Measurements from ENCODE around the gene ELAVL2. TPM values are rescaled to one million over a fixed set of nuclear protein-coding genes. Genes with fewer than 3 reads are reported as not detected.

Gene ELAVL2
- polyA plus RNA-seq, 2 of the 4 experiments (the other 2 are of a cell fraction) = 0.03 to 0.13 TPM

DNA sequence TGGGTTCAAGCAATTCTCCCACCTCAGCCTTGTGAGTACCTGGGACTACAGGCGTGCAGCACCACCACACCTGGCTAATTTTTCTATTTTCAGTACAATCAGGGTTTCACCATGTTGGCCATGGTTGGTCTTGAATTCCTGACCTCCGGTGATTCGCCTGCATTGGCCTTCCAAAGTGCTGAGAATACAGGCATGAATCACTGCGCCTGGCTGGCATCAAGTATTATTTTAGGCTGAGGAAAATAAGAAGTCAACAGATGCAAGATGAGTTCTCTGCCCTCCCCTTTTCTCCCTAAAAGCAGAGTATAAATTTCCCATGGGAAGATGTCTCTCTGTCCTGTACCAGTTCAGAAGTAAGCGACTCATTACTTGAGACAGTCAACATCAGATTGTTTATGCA, 71.5 kb downstream of the ELAVL2 start:
- no peaks in the 10 kb centered on the region for H3K9me3 ChIP-seq
- DNase-seq (ENCODE audit: low read depth in 1 of 2, low spot score in 1 of 2) = no peak
- no peak overlapping the region for H3K4me3 ChIP-seq
- no peak for TF ChIP-seq CEBPB (IDR thresholded peaks at IDR 0.05)
- TF ChIP-seq, protein P1, sequence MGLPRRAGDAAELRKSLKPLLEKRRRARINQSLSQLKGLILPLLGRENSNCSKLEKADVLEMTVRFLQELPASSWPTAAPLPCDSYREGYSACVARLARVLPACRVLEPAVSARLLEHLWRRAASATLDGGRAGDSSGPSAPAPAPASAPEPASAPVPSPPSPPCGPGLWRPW (IDR thresholded peaks at IDR 0.05) = no peak
- no peak for TF ChIP-seq ZC3H11A (IDR thresholded peaks at IDR 0.05)
- TF ChIP-seq RAD21 (conservative IDR thresholded peaks at IDR 0.05 in 1 of 2, IDR thresholded peaks at IDR 0.05 in 1 of 2) = no peak
- no peak for TF ChIP-seq HOXB13 (CRISPR knock-in tag; IDR thresholded peaks at IDR 0.05; ENCODE audit: low read depth)
- no peak for TF ChIP-seq FOXS1 (CRISPR knock-in tag; IDR thresholded peaks at IDR 0.05)
- TF ChIP-seq RCOR1 (IDR thresholded peaks at IDR 0.05; ENCODE audit: low read depth, low read length) = no peak
- TF ChIP-seq, protein P2, sequence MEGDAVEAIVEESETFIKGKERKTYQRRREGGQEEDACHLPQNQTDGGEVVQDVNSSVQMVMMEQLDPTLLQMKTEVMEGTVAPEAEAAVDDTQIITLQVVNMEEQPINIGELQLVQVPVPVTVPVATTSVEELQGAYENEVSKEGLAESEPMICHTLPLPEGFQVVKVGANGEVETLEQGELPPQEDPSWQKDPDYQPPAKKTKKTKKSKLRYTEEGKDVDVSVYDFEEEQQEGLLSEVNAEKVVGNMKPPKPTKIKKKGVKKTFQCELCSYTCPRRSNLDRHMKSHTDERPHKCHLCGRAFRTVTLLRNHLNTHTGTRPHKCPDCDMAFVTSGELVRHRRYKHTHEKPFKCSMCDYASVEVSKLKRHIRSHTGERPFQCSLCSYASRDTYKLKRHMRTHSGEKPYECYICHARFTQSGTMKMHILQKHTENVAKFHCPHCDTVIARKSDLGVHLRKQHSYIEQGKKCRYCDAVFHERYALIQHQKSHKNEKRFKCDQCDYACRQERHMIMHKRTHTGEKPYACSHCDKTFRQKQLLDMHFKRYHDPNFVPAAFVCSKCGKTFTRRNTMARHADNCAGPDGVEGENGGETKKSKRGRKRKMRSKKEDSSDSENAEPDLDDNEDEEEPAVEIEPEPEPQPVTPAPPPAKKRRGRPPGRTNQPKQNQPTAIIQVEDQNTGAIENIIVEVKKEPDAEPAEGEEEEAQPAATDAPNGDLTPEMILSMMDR (IDR thresholded peaks at IDR 0.05) = no peak
- no peak for TF ChIP-seq MYC (IDR thresholded peaks at IDR 0.05; ENCODE audit: borderline replicate concordance, low read length)
- TF ChIP-seq, protein P3, sequence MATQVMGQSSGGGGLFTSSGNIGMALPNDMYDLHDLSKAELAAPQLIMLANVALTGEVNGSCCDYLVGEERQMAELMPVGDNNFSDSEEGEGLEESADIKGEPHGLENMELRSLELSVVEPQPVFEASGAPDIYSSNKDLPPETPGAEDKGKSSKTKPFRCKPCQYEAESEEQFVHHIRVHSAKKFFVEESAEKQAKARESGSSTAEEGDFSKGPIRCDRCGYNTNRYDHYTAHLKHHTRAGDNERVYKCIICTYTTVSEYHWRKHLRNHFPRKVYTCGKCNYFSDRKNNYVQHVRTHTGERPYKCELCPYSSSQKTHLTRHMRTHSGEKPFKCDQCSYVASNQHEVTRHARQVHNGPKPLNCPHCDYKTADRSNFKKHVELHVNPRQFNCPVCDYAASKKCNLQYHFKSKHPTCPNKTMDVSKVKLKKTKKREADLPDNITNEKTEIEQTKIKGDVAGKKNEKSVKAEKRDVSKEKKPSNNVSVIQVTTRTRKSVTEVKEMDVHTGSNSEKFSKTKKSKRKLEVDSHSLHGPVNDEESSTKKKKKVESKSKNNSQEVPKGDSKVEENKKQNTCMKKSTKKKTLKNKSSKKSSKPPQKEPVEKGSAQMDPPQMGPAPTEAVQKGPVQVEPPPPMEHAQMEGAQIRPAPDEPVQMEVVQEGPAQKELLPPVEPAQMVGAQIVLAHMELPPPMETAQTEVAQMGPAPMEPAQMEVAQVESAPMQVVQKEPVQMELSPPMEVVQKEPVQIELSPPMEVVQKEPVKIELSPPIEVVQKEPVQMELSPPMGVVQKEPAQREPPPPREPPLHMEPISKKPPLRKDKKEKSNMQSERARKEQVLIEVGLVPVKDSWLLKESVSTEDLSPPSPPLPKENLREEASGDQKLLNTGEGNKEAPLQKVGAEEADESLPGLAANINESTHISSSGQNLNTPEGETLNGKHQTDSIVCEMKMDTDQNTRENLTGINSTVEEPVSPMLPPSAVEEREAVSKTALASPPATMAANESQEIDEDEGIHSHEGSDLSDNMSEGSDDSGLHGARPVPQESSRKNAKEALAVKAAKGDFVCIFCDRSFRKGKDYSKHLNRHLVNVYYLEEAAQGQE (IDR thresholded peaks at IDR 0.05) = no peak
- TF ChIP-seq RNF2 (IDR thresholded peaks at IDR 0.05; ENCODE audit: borderline replicate concordance, low read depth) = no peak
- TF ChIP-seq HOXB5 (CRISPR knock-in tag; IDR thresholded peaks at IDR 0.05) = no peak
- no peak for TF ChIP-seq SREBF2 (IDR thresholded peaks at IDR 0.05)
- TF ChIP-seq, protein P4, sequence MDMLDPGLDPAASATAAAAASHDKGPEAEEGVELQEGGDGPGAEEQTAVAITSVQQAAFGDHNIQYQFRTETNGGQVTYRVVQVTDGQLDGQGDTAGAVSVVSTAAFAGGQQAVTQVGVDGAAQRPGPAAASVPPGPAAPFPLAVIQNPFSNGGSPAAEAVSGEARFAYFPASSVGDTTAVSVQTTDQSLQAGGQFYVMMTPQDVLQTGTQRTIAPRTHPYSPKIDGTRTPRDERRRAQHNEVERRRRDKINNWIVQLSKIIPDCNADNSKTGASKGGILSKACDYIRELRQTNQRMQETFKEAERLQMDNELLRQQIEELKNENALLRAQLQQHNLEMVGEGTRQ (IDR thresholded peaks at IDR 0.05) = no peak
- CTCF ChIA-PET = no interaction called here
- no peaks in the 10 kb centered on the region for H3K4me1 ChIP-seq
- WGBS (ENCODE audit: missing lambda C conversion rate) = 1% methylated on average over 5 of the region's 5 CpGs
- no peak for FAIRE-seq
- no peak for ATAC-seq
- H3K27ac ChIP-seq = no peak overlapping the region
- H3K4me2 ChIP-seq = no peak overlapping the region
- POLR2A ChIA-PET = no interaction called here

DNA sequence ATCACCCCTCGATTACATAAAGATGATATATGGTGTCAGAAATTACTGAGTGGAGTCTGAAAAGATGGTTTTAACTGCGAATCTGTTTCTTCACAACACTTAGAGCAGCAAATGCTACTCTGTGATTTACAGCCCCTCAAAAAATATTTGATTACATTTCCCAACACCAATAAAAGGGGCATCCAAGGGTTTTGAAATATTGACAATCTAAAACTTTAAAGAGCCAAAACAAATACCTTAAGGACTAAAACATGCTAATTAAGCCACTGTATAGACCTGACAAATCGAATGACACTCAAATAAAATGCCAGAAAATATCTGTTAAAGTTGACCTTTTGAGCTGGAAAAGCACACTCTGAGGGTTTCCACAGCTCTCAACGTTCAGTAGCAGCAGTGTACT, 73.2 kb downstream of the ELAVL2 start:
- WGBS (ENCODE audit: missing lambda C conversion rate) = 2% methylated on average over 4 of the region's 4 CpGs
- Histone ChIP-seq H3K4me3 (no peak overlapping the region), H3K4me1 (no peaks in the 10 kb centered on the region), H3K27ac (no peak overlapping the region), H3K4me2 (no peak overlapping the region), H3K9me3 (no peaks in the 10 kb centered on the region)
- ChIA-PET CTCF (interaction anchor here (0.9 to 1.2 kb wide), 2 partner anchors 11 to 14 kb away, joined by 3 read pairs; no protein-coding TSS in a partner anchor), POLR2A (no interaction called here)
- no peak for TF ChIP-seq EHF (CRISPR knock-in tag; IDR thresholded peaks at IDR 0.05)
- TF ChIP-seq RCOR1 (IDR thresholded peaks at IDR 0.05; ENCODE audit: low read depth, low read length) = no peak
- no peak for TF ChIP-seq CBX8 (IDR thresholded peaks at IDR 0.05)
- no peak for TF ChIP-seq ZSCAN20 (CRISPR knock-in tag; IDR thresholded peaks at IDR 0.05)
- no peak for TF ChIP-seq HOXB5 (CRISPR knock-in tag; IDR thresholded peaks at IDR 0.05)
- DNase-seq (ENCODE audit: low read depth in 1 of 2, low spot score in 1 of 2) (no peak), ATAC-seq (no peak), FAIRE-seq (no peak)

DNA sequence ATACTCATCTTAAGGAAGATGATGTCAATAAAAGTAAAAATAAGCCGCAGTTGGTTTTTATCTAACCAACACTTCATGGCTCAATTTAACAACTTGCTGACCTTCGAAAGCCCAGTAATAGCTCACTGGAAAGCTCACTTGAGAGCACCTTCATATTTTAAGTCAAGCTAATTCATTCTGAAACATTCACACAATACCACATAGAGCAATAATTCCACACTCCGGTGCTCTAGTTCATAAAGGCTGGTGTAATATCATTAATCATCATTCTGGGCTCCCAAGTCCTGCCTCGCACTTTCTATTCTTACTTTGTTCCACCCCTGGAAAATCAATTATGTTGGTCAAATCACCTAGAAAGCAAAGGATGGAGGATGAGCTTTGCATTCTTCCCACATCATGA, 74.4 kb downstream of the ELAVL2 start:
- Histone ChIP-seq H3K4me2 (no peak overlapping the region), H3K9me3 (no peaks in the 10 kb centered on the region), H3K4me1 (no peaks in the 10 kb centered on the region), H3K4me3 (no peak overlapping the region), H3K27ac (no peak overlapping the region)
- 22% methylated on average over 4 of the region's 4 CpGs for WGBS (ENCODE audit: missing lambda C conversion rate)
- ChIA-PET CTCF (no interaction called here), POLR2A (no interaction called here)
- DNase-seq (ENCODE audit: low read depth in 1 of 2, low spot score in 1 of 2) (no peak), FAIRE-seq (no peak), ATAC-seq (no peak)
- TF ChIP-seq KDM1A (IDR thresholded peaks at IDR 0.05; ENCODE audit: low read depth) = no peak
- TF ChIP-seq CEBPB (IDR thresholded peaks at IDR 0.05) = no peak
- no peak for TF ChIP-seq JUNB (IDR thresholded peaks at IDR 0.05)
- TF ChIP-seq POLR2AphosphoS2 (conservative IDR thresholded peaks at IDR 0.05; ENCODE audit: low read length) = no peak
- no peak for TF ChIP-seq RARB (CRISPR knock-in tag; IDR thresholded peaks at IDR 0.05)
- TF ChIP-seq CBX2 (IDR thresholded peaks at IDR 0.05; ENCODE audit: borderline replicate concordance, low read depth) = no peak
- TF ChIP-seq, protein P4 (IDR thresholded peaks at IDR 0.05) = no peak
- TF ChIP-seq, protein P5, sequence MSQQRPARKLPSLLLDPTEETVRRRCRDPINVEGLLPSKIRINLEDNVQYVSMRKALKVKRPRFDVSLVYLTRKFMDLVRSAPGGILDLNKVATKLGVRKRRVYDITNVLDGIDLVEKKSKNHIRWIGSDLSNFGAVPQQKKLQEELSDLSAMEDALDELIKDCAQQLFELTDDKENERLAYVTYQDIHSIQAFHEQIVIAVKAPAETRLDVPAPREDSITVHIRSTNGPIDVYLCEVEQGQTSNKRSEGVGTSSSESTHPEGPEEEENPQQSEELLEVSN (IDR thresholded peaks at IDR 0.05; ENCODE audit: borderline replicate concordance, low read depth) = no peak
